ENCODE results near the gene ASCC3. TPM values are rescaled to one million over a fixed set of nuclear protein-coding genes. Genes with fewer than 3 reads are reported as not detected.

ASCC3 gene, protein sequence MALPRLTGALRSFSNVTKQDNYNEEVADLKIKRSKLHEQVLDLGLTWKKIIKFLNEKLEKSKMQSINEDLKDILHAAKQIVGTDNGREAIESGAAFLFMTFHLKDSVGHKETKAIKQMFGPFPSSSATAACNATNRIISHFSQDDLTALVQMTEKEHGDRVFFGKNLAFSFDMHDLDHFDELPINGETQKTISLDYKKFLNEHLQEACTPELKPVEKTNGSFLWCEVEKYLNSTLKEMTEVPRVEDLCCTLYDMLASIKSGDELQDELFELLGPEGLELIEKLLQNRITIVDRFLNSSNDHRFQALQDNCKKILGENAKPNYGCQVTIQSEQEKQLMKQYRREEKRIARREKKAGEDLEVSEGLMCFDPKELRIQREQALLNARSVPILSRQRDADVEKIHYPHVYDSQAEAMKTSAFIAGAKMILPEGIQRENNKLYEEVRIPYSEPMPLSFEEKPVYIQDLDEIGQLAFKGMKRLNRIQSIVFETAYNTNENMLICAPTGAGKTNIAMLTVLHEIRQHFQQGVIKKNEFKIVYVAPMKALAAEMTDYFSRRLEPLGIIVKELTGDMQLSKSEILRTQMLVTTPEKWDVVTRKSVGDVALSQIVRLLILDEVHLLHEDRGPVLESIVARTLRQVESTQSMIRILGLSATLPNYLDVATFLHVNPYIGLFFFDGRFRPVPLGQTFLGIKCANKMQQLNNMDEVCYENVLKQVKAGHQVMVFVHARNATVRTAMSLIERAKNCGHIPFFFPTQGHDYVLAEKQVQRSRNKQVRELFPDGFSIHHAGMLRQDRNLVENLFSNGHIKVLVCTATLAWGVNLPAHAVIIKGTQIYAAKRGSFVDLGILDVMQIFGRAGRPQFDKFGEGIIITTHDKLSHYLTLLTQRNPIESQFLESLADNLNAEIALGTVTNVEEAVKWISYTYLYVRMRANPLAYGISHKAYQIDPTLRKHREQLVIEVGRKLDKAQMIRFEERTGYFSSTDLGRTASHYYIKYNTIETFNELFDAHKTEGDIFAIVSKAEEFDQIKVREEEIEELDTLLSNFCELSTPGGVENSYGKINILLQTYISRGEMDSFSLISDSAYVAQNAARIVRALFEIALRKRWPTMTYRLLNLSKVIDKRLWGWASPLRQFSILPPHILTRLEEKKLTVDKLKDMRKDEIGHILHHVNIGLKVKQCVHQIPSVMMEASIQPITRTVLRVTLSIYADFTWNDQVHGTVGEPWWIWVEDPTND (N-terminal part only)
- total RNA-seq (2014; rRNA removed; shearing (Covaris generic)) (57.9 and 60.2 TPM in 2 replicates), polyA plus RNA-seq (2016; fragmentation: Nextera tagmentation; extraction: Ambion mirVana) (48.2 and 49.1 TPM in 2 replicates)

GRCh38 chr6:100880853-100881706 lies at the start of gene ASCC3:
TSS of gene ASCC3 (minus strand) at chr6:100881329. CDS start at chr6:100867997, 13,332 bp downstream.
- no peaks in the 10 kb centered on the region for H3K9me2 ChIP-seq (ENCODE audit: insufficient read depth)
- no peaks in the 10 kb centered on the region for H3K9me3 ChIP-seq (ENCODE audit: low read depth)
- H3K79me2 ChIP-seq (ENCODE audit: insufficient read depth), result peaks cover 50% of the 10 kb centered on the region
- H3K36me3 ChIP-seq (ENCODE audit: low read depth), result no peaks in the 10 kb centered on the region
- no peaks in the 10 kb centered on the region for H4K20me1 ChIP-seq (ENCODE audit: insufficient read depth)
- WGBS, 2 experiments (ENCODE audit: low coverage in 1 of 2, low lambda C conversion rate in 2 of 2, missing lambda C conversion rate in 2 of 2), result 0 to 2% methylated on average over 70 to 71 of the region's 83 CpGs
- peak; percentile 97 for DNase-seq
- H3K4me2 ChIP-seq (ENCODE audit: unreplicated experiment), result peak within 1 kb of the TSS; percentile 96
- H2AFZ ChIP-seq, result peak within 1 kb of the TSS; percentile 100
- no peaks in the 10 kb centered on the region for H3F3A ChIP-seq (ENCODE audit: insufficient read depth)
- peaks cover 42% of the 10 kb centered on the region for H3K4me1 ChIP-seq (ENCODE audit: insufficient read depth)
- peak within 1 kb of the TSS; percentile 96 for H3K27ac ChIP-seq
- H3K27me3 ChIP-seq (replicated peaks; ENCODE audit: insufficient read depth), result no peaks in the 10 kb centered on the region
- TF ChIP-seq EZH2phosphoT487 (IDR thresholded peaks at IDR 0.05; ENCODE audit: insufficient read depth, low read depth) (no peak), EZH2 (IDR thresholded peaks at IDR 0.05; ENCODE audit: insufficient read depth, poor library complexity, severe bottlenecking) (no peak)
- peak within 1 kb of the TSS; percentile 99 for H3K9ac ChIP-seq
- H3K4me3 ChIP-seq, result peak within 1 kb of the TSS; percentile 99
- in situ Hi-C loops (cut with MboI), result no loop called here

GRCh38 chr6:100925749-100926148 lies 44.6 kb upstream of the ASCC3 start:
- H3K4me2 ChIP-seq (ENCODE audit: unreplicated experiment), result no peak overlapping the region
- no peaks in the 10 kb centered on the region for H3F3A ChIP-seq (ENCODE audit: insufficient read depth)
- TF ChIP-seq EZH2 (IDR thresholded peaks at IDR 0.05; ENCODE audit: insufficient read depth, poor library complexity, severe bottlenecking) (no peak), EZH2phosphoT487 (IDR thresholded peaks at IDR 0.05; ENCODE audit: insufficient read depth, low read depth) (no peak)
- no peak overlapping the region for H3K4me3 ChIP-seq
- H3K9ac ChIP-seq, result no peak overlapping the region
- H3K27ac ChIP-seq, result no peak overlapping the region
- H3K36me3 ChIP-seq (ENCODE audit: low read depth), result no peaks in the 10 kb centered on the region
- no peaks in the 10 kb centered on the region for H3K9me2 ChIP-seq (ENCODE audit: insufficient read depth)
- H3K9me3 ChIP-seq (ENCODE audit: low read depth), result no peaks in the 10 kb centered on the region
- no peaks in the 10 kb centered on the region for H3K79me2 ChIP-seq (ENCODE audit: insufficient read depth)
- DNase-seq, result no peak
- in situ Hi-C loops (cut with MboI), result no loop called here
- H3K27me3 ChIP-seq (replicated peaks; ENCODE audit: insufficient read depth), result no peaks in the 10 kb centered on the region
- H4K20me1 ChIP-seq (ENCODE audit: insufficient read depth), result no peaks in the 10 kb centered on the region
- 3 to 20% methylated on average over 1 of the region's 1 CpG for WGBS, 2 experiments (ENCODE audit: low coverage in 1 of 2, low lambda C conversion rate in 2 of 2, missing lambda C conversion rate in 2 of 2)
- no peak overlapping the region for H2AFZ ChIP-seq
- no peaks in the 10 kb centered on the region for H3K4me1 ChIP-seq (ENCODE audit: insufficient read depth)

GRCh38 chr6:100924534-100925227 lies 43.6 kb upstream of the ASCC3 start:
- no peak overlapping the region for H3K27ac ChIP-seq
- in situ Hi-C loops (cut with MboI), result no loop called here
- no peaks in the 10 kb centered on the region for H3K27me3 ChIP-seq (replicated peaks; ENCODE audit: insufficient read depth)
- DNase-seq, result no peak
- no peak overlapping the region for H3K4me2 ChIP-seq (ENCODE audit: unreplicated experiment)
- H3K79me2 ChIP-seq (ENCODE audit: insufficient read depth), result no peaks in the 10 kb centered on the region
- no peak for TF ChIP-seq EZH2phosphoT487 (IDR thresholded peaks at IDR 0.05; ENCODE audit: insufficient read depth, low read depth)
- no peak for TF ChIP-seq EZH2 (IDR thresholded peaks at IDR 0.05; ENCODE audit: insufficient read depth, poor library complexity, severe bottlenecking)
- H3F3A ChIP-seq (ENCODE audit: insufficient read depth), result no peaks in the 10 kb centered on the region
- no peak overlapping the region for H3K4me3 ChIP-seq
- H4K20me1 ChIP-seq (ENCODE audit: insufficient read depth), result no peaks in the 10 kb centered on the region
- no peaks in the 10 kb centered on the region for H3K4me1 ChIP-seq (ENCODE audit: insufficient read depth)
- H3K36me3 ChIP-seq (ENCODE audit: low read depth), result no peaks in the 10 kb centered on the region
- no peaks in the 10 kb centered on the region for H3K9me2 ChIP-seq (ENCODE audit: insufficient read depth)
- no peak overlapping the region for H3K9ac ChIP-seq
- no peaks in the 10 kb centered on the region for H3K9me3 ChIP-seq (ENCODE audit: low read depth)
- H2AFZ ChIP-seq, result no peak overlapping the region
- 39 to 48% methylated on average over 9 of the region's 9 CpGs for WGBS, 2 experiments (ENCODE audit: low coverage in 1 of 2, low lambda C conversion rate in 2 of 2, missing lambda C conversion rate in 2 of 2)

Measured in GM23248 (cell line).